ENCODE measurements around the gene MGAT5. TPM values are rescaled to one million over a fixed set of nuclear protein-coding genes. Genes with fewer than 3 reads are reported as not detected.

The MGAT5 gene
- total RNA-seq, 1 experiment from 2014 or later, result 52.4 TPM

DNA sequence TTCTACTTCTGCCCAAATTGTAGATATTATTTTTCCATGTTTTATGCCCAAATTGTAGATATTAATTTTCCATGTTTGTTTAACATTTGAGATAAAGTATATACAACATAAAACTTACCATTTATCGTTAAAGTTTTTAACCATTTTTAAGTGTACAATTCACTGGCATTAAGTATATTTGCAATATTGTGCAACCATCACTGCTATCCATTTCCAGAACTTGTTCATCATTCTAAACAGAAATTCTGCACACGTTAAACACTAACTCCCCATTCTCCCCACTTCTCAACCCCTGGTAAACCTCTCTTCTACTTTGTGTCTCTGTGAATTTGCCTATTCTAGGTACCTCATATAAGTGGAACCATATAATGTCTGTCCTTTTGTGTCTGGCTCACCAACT, 162.1 kb downstream of the MGAT5 start (continued):
- TF ChIP-seq FOXP1 (CRISPR knock-in tag; IDR thresholded peaks at IDR 0.05; ENCODE audit: borderline replicate concordance), result no peak
- no peak for TF ChIP-seq CBFB (CRISPR knock-in tag; IDR thresholded peaks at IDR 0.05; ENCODE audit: low read depth)
- no peak for TF ChIP-seq TCF7 (CRISPR knock-in tag; IDR thresholded peaks at IDR 0.05; ENCODE audit: low read depth)
- no peak for TF ChIP-seq NR1H2 (CRISPR knock-in tag; IDR thresholded peaks at IDR 0.05)
- TF ChIP-seq, protein P1, sequence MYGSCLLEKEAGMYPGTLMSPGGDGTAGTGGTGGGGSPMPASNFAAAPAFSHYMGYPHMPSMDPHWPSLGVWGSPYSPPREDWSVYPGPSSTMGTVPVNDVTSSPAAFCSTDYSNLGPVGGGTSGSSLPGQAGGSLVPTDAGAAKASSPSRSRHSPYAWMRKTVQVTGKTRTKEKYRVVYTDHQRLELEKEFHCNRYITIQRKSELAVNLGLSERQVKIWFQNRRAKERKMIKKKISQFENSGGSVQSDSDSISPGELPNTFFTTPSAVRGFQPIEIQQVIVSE (CRISPR knock-in tag; IDR thresholded peaks at IDR 0.05; ENCODE audit: borderline replicate concordance), result no peak
- TF ChIP-seq ZNF219 (CRISPR knock-in tag; IDR thresholded peaks at IDR 0.05; ENCODE audit: borderline replicate concordance), result no peak
- no peak for TF ChIP-seq ZNF416 (CRISPR knock-in tag; IDR thresholded peaks at IDR 0.05)
- TF ChIP-seq CREB1 (CRISPR knock-in tag; IDR thresholded peaks at IDR 0.05), result no peak
- TF ChIP-seq, protein P2, sequence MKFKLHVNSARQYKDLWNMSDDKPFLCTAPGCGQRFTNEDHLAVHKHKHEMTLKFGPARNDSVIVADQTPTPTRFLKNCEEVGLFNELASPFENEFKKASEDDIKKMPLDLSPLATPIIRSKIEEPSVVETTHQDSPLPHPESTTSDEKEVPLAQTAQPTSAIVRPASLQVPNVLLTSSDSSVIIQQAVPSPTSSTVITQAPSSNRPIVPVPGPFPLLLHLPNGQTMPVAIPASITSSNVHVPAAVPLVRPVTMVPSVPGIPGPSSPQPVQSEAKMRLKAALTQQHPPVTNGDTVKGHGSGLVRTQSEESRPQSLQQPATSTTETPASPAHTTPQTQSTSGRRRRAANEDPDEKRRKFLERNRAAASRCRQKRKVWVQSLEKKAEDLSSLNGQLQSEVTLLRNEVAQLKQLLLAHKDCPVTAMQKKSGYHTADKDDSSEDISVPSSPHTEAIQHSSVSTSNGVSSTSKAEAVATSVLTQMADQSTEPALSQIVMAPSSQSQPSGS (CRISPR knock-in tag; IDR thresholded peaks at IDR 0.05; ENCODE audit: borderline replicate concordance, low read depth), result no peak
- TF ChIP-seq, protein P3, sequence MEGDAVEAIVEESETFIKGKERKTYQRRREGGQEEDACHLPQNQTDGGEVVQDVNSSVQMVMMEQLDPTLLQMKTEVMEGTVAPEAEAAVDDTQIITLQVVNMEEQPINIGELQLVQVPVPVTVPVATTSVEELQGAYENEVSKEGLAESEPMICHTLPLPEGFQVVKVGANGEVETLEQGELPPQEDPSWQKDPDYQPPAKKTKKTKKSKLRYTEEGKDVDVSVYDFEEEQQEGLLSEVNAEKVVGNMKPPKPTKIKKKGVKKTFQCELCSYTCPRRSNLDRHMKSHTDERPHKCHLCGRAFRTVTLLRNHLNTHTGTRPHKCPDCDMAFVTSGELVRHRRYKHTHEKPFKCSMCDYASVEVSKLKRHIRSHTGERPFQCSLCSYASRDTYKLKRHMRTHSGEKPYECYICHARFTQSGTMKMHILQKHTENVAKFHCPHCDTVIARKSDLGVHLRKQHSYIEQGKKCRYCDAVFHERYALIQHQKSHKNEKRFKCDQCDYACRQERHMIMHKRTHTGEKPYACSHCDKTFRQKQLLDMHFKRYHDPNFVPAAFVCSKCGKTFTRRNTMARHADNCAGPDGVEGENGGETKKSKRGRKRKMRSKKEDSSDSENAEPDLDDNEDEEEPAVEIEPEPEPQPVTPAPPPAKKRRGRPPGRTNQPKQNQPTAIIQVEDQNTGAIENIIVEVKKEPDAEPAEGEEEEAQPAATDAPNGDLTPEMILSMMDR (IDR thresholded peaks at IDR 0.05), result no peak

DNA sequence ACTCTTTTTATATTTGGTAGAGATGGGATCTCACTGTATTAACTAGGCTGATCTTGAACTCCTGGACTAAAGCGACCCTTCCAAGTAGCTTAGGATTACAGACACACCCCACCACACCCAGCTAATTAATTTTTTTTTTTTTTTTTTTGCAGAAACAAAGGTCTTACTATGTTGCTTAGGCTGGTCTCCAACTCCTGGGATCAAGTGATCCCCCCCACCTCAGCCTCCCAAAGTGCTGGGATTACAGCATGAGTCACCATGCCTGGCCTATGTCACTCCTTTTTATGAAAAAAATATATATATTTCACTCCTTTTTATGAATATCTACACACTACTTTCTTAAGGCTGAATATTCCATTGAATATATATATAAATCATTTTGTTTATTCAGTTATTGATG, 162.8 kb downstream of the MGAT5 start:
- no peak for ATAC-seq
- CTCF ChIA-PET, result interaction anchor here (0.6 kb wide), 1 partner anchor 34 kb away, joined by 3 read pairs; no protein-coding TSS in a partner anchor
- TF ChIP-seq CBFB (CRISPR knock-in tag; IDR thresholded peaks at IDR 0.05; ENCODE audit: low read depth) (no peak), ZNF263 (CRISPR knock-in tag; IDR thresholded peaks at IDR 0.05; ENCODE audit: low read depth) (no peak), FOXP1 (CRISPR knock-in tag; IDR thresholded peaks at IDR 0.05; ENCODE audit: borderline replicate concordance) (no peak), GRHL2 (CRISPR knock-in tag; IDR thresholded peaks at IDR 0.05; ENCODE audit: insufficient replicate concordance, severe bottlenecking) (no peak), OVOL2 (CRISPR knock-in tag; IDR thresholded peaks at IDR 0.05; ENCODE audit: borderline replicate concordance) (no peak), NFYB (CRISPR knock-in tag; conservative IDR thresholded peaks at IDR 0.05; ENCODE audit: low read depth) (no peak)
- TF ChIP-seq, protein P4, sequence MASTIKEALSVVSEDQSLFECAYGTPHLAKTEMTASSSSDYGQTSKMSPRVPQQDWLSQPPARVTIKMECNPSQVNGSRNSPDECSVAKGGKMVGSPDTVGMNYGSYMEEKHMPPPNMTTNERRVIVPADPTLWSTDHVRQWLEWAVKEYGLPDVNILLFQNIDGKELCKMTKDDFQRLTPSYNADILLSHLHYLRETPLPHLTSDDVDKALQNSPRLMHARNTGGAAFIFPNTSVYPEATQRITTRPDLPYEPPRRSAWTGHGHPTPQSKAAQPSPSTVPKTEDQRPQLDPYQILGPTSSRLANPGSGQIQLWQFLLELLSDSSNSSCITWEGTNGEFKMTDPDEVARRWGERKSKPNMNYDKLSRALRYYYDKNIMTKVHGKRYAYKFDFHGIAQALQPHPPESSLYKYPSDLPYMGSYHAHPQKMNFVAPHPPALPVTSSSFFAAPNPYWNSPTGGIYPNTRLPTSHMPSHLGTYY (CRISPR knock-in tag; IDR thresholded peaks at IDR 0.05), result no peak
- TF ChIP-seq, protein P5, sequence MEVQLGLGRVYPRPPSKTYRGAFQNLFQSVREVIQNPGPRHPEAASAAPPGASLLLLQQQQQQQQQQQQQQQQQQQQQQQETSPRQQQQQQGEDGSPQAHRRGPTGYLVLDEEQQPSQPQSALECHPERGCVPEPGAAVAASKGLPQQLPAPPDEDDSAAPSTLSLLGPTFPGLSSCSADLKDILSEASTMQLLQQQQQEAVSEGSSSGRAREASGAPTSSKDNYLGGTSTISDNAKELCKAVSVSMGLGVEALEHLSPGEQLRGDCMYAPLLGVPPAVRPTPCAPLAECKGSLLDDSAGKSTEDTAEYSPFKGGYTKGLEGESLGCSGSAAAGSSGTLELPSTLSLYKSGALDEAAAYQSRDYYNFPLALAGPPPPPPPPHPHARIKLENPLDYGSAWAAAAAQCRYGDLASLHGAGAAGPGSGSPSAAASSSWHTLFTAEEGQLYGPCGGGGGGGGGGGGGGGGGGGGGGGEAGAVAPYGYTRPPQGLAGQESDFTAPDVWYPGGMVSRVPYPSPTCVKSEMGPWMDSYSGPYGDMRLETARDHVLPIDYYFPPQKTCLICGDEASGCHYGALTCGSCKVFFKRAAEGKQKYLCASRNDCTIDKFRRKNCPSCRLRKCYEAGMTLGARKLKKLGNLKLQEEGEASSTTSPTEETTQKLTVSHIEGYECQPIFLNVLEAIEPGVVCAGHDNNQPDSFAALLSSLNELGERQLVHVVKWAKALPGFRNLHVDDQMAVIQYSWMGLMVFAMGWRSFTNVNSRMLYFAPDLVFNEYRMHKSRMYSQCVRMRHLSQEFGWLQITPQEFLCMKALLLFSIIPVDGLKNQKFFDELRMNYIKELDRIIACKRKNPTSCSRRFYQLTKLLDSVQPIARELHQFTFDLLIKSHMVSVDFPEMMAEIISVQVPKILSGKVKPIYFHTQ (CRISPR knock-in tag; IDR thresholded peaks at IDR 0.05), result no peak
- TF ChIP-seq, protein P6, sequence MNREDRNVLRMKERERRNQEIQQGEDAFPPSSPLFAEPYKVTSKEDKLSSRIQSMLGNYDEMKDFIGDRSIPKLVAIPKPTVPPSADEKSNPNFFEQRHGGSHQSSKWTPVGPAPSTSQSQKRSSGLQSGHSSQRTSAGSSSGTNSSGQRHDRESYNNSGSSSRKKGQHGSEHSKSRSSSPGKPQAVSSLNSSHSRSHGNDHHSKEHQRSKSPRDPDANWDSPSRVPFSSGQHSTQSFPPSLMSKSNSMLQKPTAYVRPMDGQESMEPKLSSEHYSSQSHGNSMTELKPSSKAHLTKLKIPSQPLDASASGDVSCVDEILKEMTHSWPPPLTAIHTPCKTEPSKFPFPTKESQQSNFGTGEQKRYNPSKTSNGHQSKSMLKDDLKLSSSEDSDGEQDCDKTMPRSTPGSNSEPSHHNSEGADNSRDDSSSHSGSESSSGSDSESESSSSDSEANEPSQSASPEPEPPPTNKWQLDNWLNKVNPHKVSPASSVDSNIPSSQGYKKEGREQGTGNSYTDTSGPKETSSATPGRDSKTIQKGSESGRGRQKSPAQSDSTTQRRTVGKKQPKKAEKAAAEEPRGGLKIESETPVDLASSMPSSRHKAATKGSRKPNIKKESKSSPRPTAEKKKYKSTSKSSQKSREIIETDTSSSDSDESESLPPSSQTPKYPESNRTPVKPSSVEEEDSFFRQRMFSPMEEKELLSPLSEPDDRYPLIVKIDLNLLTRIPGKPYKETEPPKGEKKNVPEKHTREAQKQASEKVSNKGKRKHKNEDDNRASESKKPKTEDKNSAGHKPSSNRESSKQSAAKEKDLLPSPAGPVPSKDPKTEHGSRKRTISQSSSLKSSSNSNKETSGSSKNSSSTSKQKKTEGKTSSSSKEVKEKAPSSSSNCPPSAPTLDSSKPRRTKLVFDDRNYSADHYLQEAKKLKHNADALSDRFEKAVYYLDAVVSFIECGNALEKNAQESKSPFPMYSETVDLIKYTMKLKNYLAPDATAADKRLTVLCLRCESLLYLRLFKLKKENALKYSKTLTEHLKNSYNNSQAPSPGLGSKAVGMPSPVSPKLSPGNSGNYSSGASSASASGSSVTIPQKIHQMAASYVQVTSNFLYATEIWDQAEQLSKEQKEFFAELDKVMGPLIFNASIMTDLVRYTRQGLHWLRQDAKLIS (CRISPR knock-in tag; IDR thresholded peaks at IDR 0.05; ENCODE audit: borderline replicate concordance), result no peak
- TF ChIP-seq, protein P7, sequence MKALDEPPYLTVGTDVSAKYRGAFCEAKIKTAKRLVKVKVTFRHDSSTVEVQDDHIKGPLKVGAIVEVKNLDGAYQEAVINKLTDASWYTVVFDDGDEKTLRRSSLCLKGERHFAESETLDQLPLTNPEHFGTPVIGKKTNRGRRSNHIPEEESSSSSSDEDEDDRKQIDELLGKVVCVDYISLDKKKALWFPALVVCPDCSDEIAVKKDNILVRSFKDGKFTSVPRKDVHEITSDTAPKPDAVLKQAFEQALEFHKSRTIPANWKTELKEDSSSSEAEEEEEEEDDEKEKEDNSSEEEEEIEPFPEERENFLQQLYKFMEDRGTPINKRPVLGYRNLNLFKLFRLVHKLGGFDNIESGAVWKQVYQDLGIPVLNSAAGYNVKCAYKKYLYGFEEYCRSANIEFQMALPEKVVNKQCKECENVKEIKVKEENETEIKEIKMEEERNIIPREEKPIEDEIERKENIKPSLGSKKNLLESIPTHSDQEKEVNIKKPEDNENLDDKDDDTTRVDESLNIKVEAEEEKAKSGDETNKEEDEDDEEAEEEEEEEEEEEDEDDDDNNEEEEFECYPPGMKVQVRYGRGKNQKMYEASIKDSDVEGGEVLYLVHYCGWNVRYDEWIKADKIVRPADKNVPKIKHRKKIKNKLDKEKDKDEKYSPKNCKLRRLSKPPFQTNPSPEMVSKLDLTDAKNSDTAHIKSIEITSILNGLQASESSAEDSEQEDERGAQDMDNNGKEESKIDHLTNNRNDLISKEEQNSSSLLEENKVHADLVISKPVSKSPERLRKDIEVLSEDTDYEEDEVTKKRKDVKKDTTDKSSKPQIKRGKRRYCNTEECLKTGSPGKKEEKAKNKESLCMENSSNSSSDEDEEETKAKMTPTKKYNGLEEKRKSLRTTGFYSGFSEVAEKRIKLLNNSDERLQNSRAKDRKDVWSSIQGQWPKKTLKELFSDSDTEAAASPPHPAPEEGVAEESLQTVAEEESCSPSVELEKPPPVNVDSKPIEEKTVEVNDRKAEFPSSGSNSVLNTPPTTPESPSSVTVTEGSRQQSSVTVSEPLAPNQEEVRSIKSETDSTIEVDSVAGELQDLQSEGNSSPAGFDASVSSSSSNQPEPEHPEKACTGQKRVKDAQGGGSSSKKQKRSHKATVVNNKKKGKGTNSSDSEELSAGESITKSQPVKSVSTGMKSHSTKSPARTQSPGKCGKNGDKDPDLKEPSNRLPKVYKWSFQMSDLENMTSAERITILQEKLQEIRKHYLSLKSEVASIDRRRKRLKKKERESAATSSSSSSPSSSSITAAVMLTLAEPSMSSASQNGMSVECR (CRISPR knock-in tag; IDR thresholded peaks at IDR 0.05; ENCODE audit: borderline replicate concordance), result no peak

More for the DNA sequence above, 162.8 kb downstream of the MGAT5 start:
- no peak for DNase-seq (ENCODE audit: low spot score)
- peaks cover 13% of the 10 kb centered on the region for H3K4me1 Mint-ChIP-seq
- no peaks in the 10 kb centered on the region for H3K36me3 Mint-ChIP-seq
- H3K27me3 Mint-ChIP-seq (ENCODE audit: low read depth), result no peaks in the 10 kb centered on the region
- H3K4me3 Mint-ChIP-seq, result no peak overlapping the region
- POLR2A ChIA-PET, result interaction anchor here (0.6 kb wide), 1 partner anchor 68 kb away, joined by 3 read pairs; no protein-coding TSS in a partner anchor
- no peaks in the 10 kb centered on the region for H3K9me3 Mint-ChIP-seq
- no peak overlapping the region for H3K27ac Mint-ChIP-seq
